GM12873 (cell line): ENCODE measurements around the gene SLAMF9.

Experiments used
- TF ChIP-seq, protein P1 (sequence below): IDR thresholded peaks from 2 replicates; pipeline ENCODE4 v1.5.1; 2012; ENCODE audit warnings: low read depth, mild to moderate bottlenecking, moderate library complexity, low read length, control low read depth; ENCODE audit not compliant: insufficient read depth; ENCODE audit errors: missing control alignments

The SLAMF9 gene

DNA sequence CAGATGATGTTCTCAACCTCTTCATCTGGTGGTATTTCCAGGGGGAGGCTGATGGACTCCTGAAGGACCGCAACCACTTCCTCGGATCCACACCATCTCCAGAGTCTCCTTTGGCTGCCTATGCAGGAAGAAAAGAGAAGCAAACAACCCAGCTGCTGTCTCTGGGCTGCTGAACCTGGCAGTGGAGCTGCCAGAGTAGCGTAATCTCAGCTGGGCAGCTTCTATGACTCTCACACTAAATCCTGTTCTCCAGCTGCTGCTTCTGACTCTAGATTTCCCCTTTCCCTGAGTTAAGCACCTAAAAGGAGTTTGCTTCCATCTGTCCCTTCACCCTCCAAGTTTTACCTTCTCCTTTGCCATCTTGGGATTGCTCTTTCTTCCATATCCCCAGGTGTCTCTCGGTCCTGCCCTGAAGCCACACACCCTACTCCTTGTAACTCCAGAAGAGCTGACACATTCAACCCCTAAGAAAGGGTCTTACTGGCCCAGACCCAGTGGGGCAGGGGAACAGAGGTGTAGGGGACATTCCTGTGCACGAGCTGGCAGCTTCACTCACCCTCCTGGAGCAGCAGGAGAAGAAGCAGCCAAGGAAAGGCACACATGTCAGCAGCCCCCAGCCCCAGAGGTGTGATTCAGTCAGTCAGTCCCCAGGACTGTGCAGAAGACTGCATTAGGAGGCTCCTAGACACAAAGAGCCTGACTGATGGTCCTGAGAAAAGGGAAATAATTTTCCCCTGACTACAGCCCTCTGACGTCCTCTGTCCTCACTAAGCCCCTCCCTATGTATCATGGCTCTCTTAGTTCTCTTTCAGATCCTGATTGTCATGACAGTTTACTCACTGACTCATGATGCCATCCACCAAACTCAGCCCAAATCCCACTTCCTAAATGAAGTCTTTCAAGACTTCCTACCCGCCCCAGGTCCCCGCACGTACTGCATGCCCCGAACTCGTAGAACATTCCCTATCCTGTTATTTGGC lies at the start of gene SLAMF9:
SLAMF9 (minus strand) TSS at position 702 of the 980 bp plus-strand sequence; CDS start at position 602, 100 bp downstream.
- TF ChIP-seq, protein P1, sequence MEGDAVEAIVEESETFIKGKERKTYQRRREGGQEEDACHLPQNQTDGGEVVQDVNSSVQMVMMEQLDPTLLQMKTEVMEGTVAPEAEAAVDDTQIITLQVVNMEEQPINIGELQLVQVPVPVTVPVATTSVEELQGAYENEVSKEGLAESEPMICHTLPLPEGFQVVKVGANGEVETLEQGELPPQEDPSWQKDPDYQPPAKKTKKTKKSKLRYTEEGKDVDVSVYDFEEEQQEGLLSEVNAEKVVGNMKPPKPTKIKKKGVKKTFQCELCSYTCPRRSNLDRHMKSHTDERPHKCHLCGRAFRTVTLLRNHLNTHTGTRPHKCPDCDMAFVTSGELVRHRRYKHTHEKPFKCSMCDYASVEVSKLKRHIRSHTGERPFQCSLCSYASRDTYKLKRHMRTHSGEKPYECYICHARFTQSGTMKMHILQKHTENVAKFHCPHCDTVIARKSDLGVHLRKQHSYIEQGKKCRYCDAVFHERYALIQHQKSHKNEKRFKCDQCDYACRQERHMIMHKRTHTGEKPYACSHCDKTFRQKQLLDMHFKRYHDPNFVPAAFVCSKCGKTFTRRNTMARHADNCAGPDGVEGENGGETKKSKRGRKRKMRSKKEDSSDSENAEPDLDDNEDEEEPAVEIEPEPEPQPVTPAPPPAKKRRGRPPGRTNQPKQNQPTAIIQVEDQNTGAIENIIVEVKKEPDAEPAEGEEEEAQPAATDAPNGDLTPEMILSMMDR: no peak

GRCh38 chr1:160001440-160001839 lies 47.4 kb upstream of the SLAMF9 start:
- TF ChIP-seq, protein P1: no peak

DNA sequence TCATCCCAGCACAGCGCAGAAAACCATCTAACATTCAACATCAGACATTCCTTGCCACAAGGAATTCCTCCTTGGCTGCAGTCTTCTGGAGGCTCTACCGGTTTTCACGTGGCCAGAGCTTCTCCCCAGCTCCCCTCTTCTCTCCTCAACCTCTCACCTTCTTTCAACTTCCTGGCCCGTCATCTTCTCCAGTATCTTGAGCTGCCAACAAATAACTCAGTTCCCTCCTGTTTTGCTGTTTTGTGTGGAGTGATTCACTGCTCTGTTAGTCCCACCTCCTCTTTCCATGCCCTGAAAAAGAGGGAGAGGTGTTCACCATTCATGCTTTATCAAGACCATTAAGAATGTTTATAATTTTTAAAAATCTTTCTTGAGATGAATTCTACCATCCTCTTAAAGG lies 45.2 kb upstream of the SLAMF9 start:
- TF ChIP-seq, protein P1: no peak

- TF ChIP-seq, protein P1: no peak
These were observed 42.6 kb upstream of the SLAMF9 start for GRCh38 chr1:159996653-159997052.

- TF ChIP-seq, protein P1: no peak
These were observed 40.9 kb upstream of the SLAMF9 start for GRCh38 chr1:159994896-159995295.

GRCh38 chr1:159993911-159994310 lies 39.9 kb upstream of the SLAMF9 start:
- TF ChIP-seq, protein P1: no peak

GRCh38 chr1:159992161-159992560 lies 38.1 kb upstream of the SLAMF9 start:
- TF ChIP-seq, protein P1: no peak
